Measurements from ENCODE around the gene CHST9. TPM values are rescaled to one million over a fixed set of nuclear protein-coding genes. Genes with fewer than 3 reads are reported as not detected.

The CHST9 gene
- total RNA-seq, 1 donor from 2014 or later = 38.9 TPM

DNA sequence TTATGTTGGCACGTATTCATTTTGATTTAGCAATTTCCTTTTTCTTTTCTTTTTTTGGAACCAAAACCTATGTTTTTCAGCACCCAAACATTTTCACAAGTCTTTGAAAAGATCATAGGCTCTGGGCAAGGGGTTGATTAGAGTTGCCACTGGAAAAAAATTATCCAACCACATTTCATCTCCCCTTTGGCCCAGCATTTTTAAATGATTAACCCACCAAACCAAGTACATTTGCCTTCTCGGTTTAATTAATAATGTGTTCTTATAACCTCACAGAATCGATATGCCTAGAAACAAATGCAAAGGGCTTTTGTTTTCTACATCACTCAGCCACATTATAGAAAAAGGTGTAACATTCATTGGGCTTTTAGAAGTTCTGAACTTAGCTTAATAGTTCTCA, 66.1 kb downstream of the CHST9 start:
- H3K9me3 Mint-ChIP-seq (ENCODE audit: low read depth) = peaks cover 1% of the 10 kb centered on the region
- peak overlapping the region; percentile 50 for H3K27ac Mint-ChIP-seq
- DNase-seq (ENCODE audit: low spot score, unreplicated experiment) = no peak
- no peaks in the 10 kb centered on the region for H3K27me3 Mint-ChIP-seq
- H3K4me3 Mint-ChIP-seq (ENCODE audit: low read depth) = no peak overlapping the region
- TF ChIP-seq, protein P1, sequence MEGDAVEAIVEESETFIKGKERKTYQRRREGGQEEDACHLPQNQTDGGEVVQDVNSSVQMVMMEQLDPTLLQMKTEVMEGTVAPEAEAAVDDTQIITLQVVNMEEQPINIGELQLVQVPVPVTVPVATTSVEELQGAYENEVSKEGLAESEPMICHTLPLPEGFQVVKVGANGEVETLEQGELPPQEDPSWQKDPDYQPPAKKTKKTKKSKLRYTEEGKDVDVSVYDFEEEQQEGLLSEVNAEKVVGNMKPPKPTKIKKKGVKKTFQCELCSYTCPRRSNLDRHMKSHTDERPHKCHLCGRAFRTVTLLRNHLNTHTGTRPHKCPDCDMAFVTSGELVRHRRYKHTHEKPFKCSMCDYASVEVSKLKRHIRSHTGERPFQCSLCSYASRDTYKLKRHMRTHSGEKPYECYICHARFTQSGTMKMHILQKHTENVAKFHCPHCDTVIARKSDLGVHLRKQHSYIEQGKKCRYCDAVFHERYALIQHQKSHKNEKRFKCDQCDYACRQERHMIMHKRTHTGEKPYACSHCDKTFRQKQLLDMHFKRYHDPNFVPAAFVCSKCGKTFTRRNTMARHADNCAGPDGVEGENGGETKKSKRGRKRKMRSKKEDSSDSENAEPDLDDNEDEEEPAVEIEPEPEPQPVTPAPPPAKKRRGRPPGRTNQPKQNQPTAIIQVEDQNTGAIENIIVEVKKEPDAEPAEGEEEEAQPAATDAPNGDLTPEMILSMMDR (IDR thresholded peaks at IDR 0.05; ENCODE audit: unreplicated experiment) = no peak
- H3K4me1 Mint-ChIP-seq (ENCODE audit: low read depth) = peaks cover 15% of the 10 kb centered on the region
- peaks cover 14% of the 10 kb centered on the region for H3K36me3 Mint-ChIP-seq (ENCODE audit: insufficient read depth)

DNA sequence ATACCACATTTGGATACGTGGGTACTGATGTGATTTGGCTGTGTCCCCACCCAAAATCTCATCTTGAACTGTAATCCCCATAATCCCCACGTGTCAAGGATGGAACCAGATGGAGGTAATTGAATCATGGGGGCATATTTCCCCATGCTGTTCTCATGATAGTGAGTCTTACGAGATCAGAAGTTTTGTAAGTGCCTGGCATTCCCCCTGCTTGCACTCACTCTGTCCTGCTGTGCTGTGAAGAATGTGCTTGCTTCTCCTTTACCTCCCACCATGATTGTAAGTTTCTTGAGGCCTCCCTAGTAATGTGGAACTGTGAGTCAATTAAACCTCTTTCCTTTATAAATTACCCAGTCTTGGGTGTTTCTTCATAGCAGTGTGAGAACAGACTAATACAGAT, 70.3 kb downstream of the CHST9 start:
- H3K27ac Mint-ChIP-seq = no peak overlapping the region
- peaks cover 23% of the 10 kb centered on the region for H3K36me3 Mint-ChIP-seq (ENCODE audit: insufficient read depth)
- TF ChIP-seq, protein P1 (IDR thresholded peaks at IDR 0.05; ENCODE audit: unreplicated experiment) = no peak
- no peaks in the 10 kb centered on the region for H3K27me3 Mint-ChIP-seq
- peaks cover 12% of the 10 kb centered on the region for H3K4me1 Mint-ChIP-seq (ENCODE audit: low read depth)
- peaks cover 9% of the 10 kb centered on the region for H3K9me3 Mint-ChIP-seq (ENCODE audit: low read depth)
- DNase-seq (ENCODE audit: low spot score, unreplicated experiment) = no peak
- H3K4me3 Mint-ChIP-seq (ENCODE audit: low read depth) = no peak overlapping the region

DNA sequence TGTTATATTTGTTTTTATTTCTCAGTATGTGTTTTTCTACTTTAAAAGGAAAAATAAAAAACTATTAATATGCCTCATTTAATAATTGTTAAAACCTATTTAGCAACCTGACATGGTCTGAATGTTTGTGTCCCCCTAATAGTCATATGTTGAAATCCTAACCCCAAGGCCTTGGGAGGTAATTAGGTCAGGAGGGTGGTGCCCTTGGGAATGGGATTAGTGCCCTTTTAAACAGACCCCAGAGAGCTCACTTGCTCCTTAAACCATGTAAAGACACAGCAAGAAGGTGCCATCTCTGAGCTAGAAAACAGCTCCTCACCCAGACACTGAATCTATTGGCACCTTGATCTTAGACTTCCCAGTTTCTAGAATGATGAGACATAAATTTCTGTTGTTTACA, 71.8 kb downstream of the CHST9 start:
- Mint-ChIP-seq H3K9me3 (ENCODE audit: low read depth) (peaks cover 9% of the 10 kb centered on the region), H3K4me1 (ENCODE audit: low read depth) (peaks cover 5% of the 10 kb centered on the region), H3K4me3 (ENCODE audit: low read depth) (no peak overlapping the region), H3K36me3 (ENCODE audit: insufficient read depth) (peaks cover 24% of the 10 kb centered on the region), H3K27ac (no peak overlapping the region), H3K27me3 (no peaks in the 10 kb centered on the region)
- no peak for DNase-seq (ENCODE audit: low spot score, unreplicated experiment)
- TF ChIP-seq, protein P1 (IDR thresholded peaks at IDR 0.05; ENCODE audit: unreplicated experiment) = no peak

DNA sequence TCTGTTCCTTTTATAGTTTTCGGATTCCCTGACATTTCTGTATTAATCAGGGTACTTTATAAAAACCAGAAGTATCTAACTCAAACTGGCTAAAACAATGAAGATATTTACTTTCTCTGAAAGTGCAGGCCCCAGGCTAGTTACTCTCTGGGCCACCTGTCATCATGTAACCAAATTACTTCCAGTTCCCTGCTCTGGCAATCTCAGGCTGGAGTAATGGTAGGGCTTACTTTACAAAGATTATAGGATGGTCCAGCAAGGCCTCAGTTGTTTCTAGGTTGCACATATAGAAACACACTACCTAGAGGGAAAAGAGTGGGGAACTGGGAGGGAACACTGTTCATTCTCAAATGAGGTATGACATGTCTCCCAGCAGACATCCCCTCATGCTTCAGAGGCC, 74.8 kb downstream of the CHST9 start:
- H3K27me3 Mint-ChIP-seq = no peaks in the 10 kb centered on the region
- peaks cover 22% of the 10 kb centered on the region for H3K36me3 Mint-ChIP-seq (ENCODE audit: insufficient read depth)
- TF ChIP-seq, protein P1 (IDR thresholded peaks at IDR 0.05; ENCODE audit: unreplicated experiment) = no peak
- peaks cover 9% of the 10 kb centered on the region for H3K9me3 Mint-ChIP-seq (ENCODE audit: low read depth)
- H3K4me3 Mint-ChIP-seq (ENCODE audit: low read depth) = no peak overlapping the region
- no peak for DNase-seq (ENCODE audit: low spot score, unreplicated experiment)
- H3K4me1 Mint-ChIP-seq (ENCODE audit: low read depth) = peaks cover 5% of the 10 kb centered on the region
- H3K27ac Mint-ChIP-seq = no peak overlapping the region

DNA sequence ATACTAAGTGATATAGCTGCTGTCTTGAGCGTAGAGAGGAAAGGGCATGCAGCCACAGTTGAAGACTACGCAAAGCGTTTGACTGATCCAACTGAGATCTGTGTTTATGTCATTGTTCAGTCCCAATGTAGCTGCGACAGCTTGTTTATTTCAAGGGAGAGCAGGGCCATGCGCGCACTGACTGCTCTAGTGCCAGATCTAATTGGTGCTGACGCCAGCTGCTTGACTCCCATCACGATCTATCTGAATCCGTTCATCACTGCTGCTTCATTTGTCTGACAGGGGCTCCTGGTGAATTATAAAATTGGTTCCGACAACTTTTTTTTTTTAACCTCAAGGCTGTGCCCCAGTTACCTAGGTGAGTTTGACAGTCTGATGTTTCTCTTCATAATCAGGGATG, 75.7 kb downstream of the CHST9 start:
- Mint-ChIP-seq H3K4me1 (ENCODE audit: low read depth) (peaks cover 6% of the 10 kb centered on the region), H3K36me3 (ENCODE audit: insufficient read depth) (peaks cover 17% of the 10 kb centered on the region), H3K27ac (peak overlapping the region; percentile 25), H3K4me3 (ENCODE audit: low read depth) (no peak overlapping the region), H3K27me3 (no peaks in the 10 kb centered on the region), H3K9me3 (ENCODE audit: low read depth) (peaks cover 9% of the 10 kb centered on the region)
- TF ChIP-seq, protein P1 (IDR thresholded peaks at IDR 0.05; ENCODE audit: unreplicated experiment) = no peak
- no peak for DNase-seq (ENCODE audit: low spot score, unreplicated experiment)
